Natural killer cell (primary cell): ENCODE data around the gene PPID. TPM values are rescaled to one million over a fixed set of nuclear protein-coding genes. Genes with fewer than 3 reads are reported as not detected.
"Not testable (repeated sequence)": the region's sequence is repeated elsewhere in the genome, so short reads cannot be mapped to it uniquely, and the experiment has no call there.

Experiments
- ATAC-seq, 3 donors: fragments of 150-1000 bp in 2 of 3; fragments of 200-7000 bp in 1 of 3; cut with Tn5 transposase; 1 replicate in 1 of 3; 2 replicates in 2 of 3; pipeline ENCODE4 v1.10.0; 2021; ENCODE audit warnings: mild to moderate bottlenecking in 2 of 3, moderate library complexity in 2 of 3
- DNase-seq, 2 donors: peaks; one replicate each; pipeline versions ENCODE4 v3.0.0 to v3.0.0-alpha.2; 2013 to 2021; ENCODE audit warnings: mixed read lengths in 1 of 2
- H3K27ac ChIP-seq: one replicate; pipeline ENCODE4 v1.5.1; 2013; ENCODE audit warnings: mild to moderate bottlenecking, low read length
- H3K27me3 ChIP-seq: one replicate; pipeline ENCODE4 v1.6.1; 2013; ENCODE audit warnings: low read length; ENCODE audit not compliant: control insufficient read depth, insufficient read depth
- H3K36me3 ChIP-seq: one replicate; pipeline ENCODE4 v1.6.1; 2013; ENCODE audit warnings: low read length; ENCODE audit not compliant: control insufficient read depth, insufficient read depth
- H3K4me1 ChIP-seq: one replicate; pipeline ENCODE4 v1.6.1; 2013; ENCODE audit warnings: low read length; ENCODE audit not compliant: control insufficient read depth, insufficient read depth
- H3K4me3 ChIP-seq: one replicate; pipeline ENCODE4 v1.5.1; 2013; ENCODE audit warnings: low read length
- H3K9me3 ChIP-seq: one replicate; pipeline ENCODE4 v1.6.1; 2013; ENCODE audit warnings: low read length; ENCODE audit not compliant: control insufficient read depth, insufficient read depth
- H3K27ac Mint-ChIP-seq, 2 donors: one replicate each; pipeline ENCODE4 v1.8.0; 2022; ENCODE audit warnings: mild to moderate bottlenecking in 2 of 2, mixed read lengths in 2 of 2, moderate library complexity in 1 of 2
- H3K27me3 Mint-ChIP-seq, 2 donors: one replicate each; pipeline ENCODE4 v1.8.0; 2022; ENCODE audit warnings: low read depth in 2 of 2, mixed read lengths in 2 of 2
- H3K36me3 Mint-ChIP-seq: one replicate; pipeline ENCODE4 v1.8.0; 2022; ENCODE audit warnings: mixed read lengths
- H3K4me1 Mint-ChIP-seq, 2 donors: one replicate each; pipeline ENCODE4 v1.8.0; 2022; ENCODE audit warnings: mixed read lengths in 2 of 2
- H3K4me3 Mint-ChIP-seq: one replicate; pipeline ENCODE4 v1.8.0; 2022; ENCODE audit warnings: mild to moderate bottlenecking, moderate library complexity, mixed read lengths
- H3K9me3 Mint-ChIP-seq, 2 donors: one replicate each; pipeline ENCODE4 v1.8.0; 2022; ENCODE audit warnings: mixed read lengths in 2 of 2
- CTCF ChIP-seq: fragments of 200-600 bp; IDR thresholded peaks from one replicate; pipeline ENCODE4 v1.8.0; 2022; ENCODE audit warnings: antibody characterized with exemption
- WGBS: methylation state at CpG from one replicate; pipeline ENCODE4 v1.1.7; 2013; ENCODE audit warnings: missing lambda C conversion rate; ENCODE audit not compliant: insufficient coverage; 5-methylcytosine and 5-hydroxymethylcytosine counted together
- intact Hi-C: fragments of 100-400 bp; cut with micrococcal nuclease; formaldehyde crosslinking; loops from one replicate; pipeline ENCODE4 v1.14.2; 2022
- total RNA-seq, 4 donors: library from RNA; stranded (reverse); fragments of 120-200 nt in 1 of 4; gene quantifications; one replicate each; pipeline versions ENCODE4 v1.2.3 to v1.2.4, GENCODE V29; 2013 to 2022

The PPID gene
- total RNA-seq, 3 donors from 2014 or later (not counting 1 experiment from before 2014, with no cell fraction given) = 21.5 to 30.7 (median 21.8) TPM

- H3K27me3 Mint-ChIP-seq = peaks cover 2 to 5% of the 10 kb centered on the region in 2 donors
- H3K4me3 Mint-ChIP-seq = no peak overlapping the region
- no peak overlapping the region for H3K27ac Mint-ChIP-seq
- H3K36me3 Mint-ChIP-seq = no peaks in the 10 kb centered on the region
- H3K4me1 Mint-ChIP-seq = peaks cover 23 to 29% of the 10 kb centered on the region in 2 donors
- no peak for TF ChIP-seq CTCF
- no peaks in the 10 kb centered on the region for H3K36me3 ChIP-seq
- WGBS = 79% methylated on average over 5 of the region's 6 CpGs
- no peak for ATAC-seq
- no peak overlapping the region for H3K27ac ChIP-seq
- no peak for DNase-seq
- peaks cover 8% of the 10 kb centered on the region for H3K4me1 ChIP-seq
- no peaks in the 10 kb centered on the region for H3K9me3 Mint-ChIP-seq
- H3K27me3 ChIP-seq = no peaks in the 10 kb centered on the region
- intact Hi-C loops = no loop called here
- no peak overlapping the region for H3K4me3 ChIP-seq
- H3K9me3 ChIP-seq = no peaks in the 10 kb centered on the region
Observed at GRCh38 chr4:158766434-158767044, 43.3 kb upstream of the PPID start.

- no peaks in the 10 kb centered on the region for H3K36me3 Mint-ChIP-seq
- H3K27me3 ChIP-seq = peaks cover 2% of the 10 kb centered on the region
- ATAC-seq = no peak
Observed at GRCh38 chr4:158763462-158763861, 40.3 kb upstream of the PPID start.

DNA sequence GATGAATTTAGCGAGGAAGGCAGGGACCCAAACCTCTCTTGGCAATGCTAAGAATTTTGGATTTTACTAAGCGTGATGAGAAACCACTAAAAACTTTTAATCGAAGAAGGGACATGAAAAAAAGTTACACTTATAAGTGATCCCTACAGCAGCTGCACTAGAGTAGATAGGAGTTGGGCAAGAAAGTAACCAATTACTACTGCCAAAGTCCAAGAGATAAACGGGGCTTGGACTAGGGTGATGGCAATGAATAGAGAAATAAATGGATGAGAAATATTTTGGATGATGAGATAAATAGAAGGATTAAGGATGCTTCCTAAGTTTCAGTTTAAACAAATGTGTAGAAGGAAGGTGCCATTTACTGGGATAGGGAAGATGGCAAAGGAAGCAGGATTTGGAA is 39.4 kb upstream of the PPID start:
- no peak for DNase-seq
- 92% methylated on average over 2 of the region's 4 CpGs for WGBS
- Histone ChIP-seq H3K36me3 (no peaks in the 10 kb centered on the region), H3K27ac (no peak overlapping the region), H3K4me1 (no peaks in the 10 kb centered on the region), H3K4me3 (no peak overlapping the region), H3K27me3 (peaks cover 2% of the 10 kb centered on the region), H3K9me3 (no peaks in the 10 kb centered on the region)
- Mint-ChIP-seq H3K27me3 (peaks cover 14 to 16% of the 10 kb centered on the region in 2 donors), H3K9me3 (no peaks in the 10 kb centered on the region), H3K4me3 (no peak overlapping the region), H3K27ac (no peak overlapping the region), H3K36me3 (no peaks in the 10 kb centered on the region), H3K4me1 (no peaks in the 10 kb centered on the region)
- TF ChIP-seq CTCF = no peak
- intact Hi-C loops = no loop called here
- ATAC-seq = no peak

More at GRCh38 chr4:158763462-158763861, 40.3 kb upstream of the PPID start:
- H3K27ac Mint-ChIP-seq = no peak overlapping the region
- peaks cover 0 to 6% of the 10 kb centered on the region in 2 donors for H3K4me1 Mint-ChIP-seq
- no peak overlapping the region for H3K27ac ChIP-seq
- H3K4me3 Mint-ChIP-seq = no peak overlapping the region
- no peaks in the 10 kb centered on the region for H3K9me3 ChIP-seq
- WGBS = 47% methylated on average over 2 of the region's 2 CpGs
- intact Hi-C loops = no loop called here
- DNase-seq = no peak
- peaks cover 11 to 16% of the 10 kb centered on the region in 2 donors for H3K27me3 Mint-ChIP-seq
- no peak overlapping the region for H3K4me3 ChIP-seq
- TF ChIP-seq CTCF = no peak
- peaks cover 5% of the 10 kb centered on the region for H3K4me1 ChIP-seq
- H3K9me3 Mint-ChIP-seq = no peaks in the 10 kb centered on the region
- H3K36me3 ChIP-seq = no peaks in the 10 kb centered on the region

- DNase-seq (no peak), ATAC-seq (no peak)
- Mint-ChIP-seq H3K4me3 (no peak overlapping the region), H3K27me3 (peaks cover 26 to 32% of the 10 kb centered on the region in 2 donors), H3K27ac (no peak overlapping the region), H3K36me3 (no peaks in the 10 kb centered on the region), H3K4me1 (no peaks in the 10 kb centered on the region), H3K9me3 (no peaks in the 10 kb centered on the region)
- Histone ChIP-seq H3K4me1 (no peaks in the 10 kb centered on the region), H3K4me3 (no peak overlapping the region), H3K9me3 (no peaks in the 10 kb centered on the region), H3K36me3 (no peaks in the 10 kb centered on the region), H3K27me3 (peaks cover 2% of the 10 kb centered on the region), H3K27ac (no peak overlapping the region)
- WGBS = 84% methylated on average over 3 of the region's 4 CpGs
- TF ChIP-seq CTCF = no peak
- intact Hi-C loops = no loop called here
Observed at GRCh38 chr4:158760866-158761265, 37.7 kb upstream of the PPID start.

DNA sequence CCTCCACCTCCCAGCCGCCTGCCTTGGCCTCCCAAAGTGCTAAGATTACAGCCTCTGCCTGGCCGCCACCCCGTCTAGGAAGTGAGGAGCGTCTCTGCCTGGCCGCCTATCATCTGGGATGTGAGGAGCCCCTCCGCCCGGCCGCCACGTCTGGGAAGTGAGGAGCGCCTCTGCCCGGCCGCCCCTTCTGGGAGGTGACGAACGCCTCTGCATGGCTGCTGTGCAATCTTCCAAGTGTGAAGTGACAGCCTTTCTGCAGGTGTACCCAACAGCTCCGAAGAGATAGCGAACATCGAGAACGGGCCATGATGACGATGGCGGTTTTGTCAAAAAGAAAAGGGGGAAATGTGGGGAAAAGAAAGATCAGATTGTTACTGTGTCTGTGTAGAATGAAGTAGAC is 36.3 kb upstream of the PPID start:
- H3K27me3 ChIP-seq, H3K27ac ChIP-seq, ATAC-seq, H3K4me3 ChIP-seq, H3K27ac Mint-ChIP-seq, DNase-seq, H3K9me3 ChIP-seq, H3K4me1 Mint-ChIP-seq, H3K9me3 Mint-ChIP-seq, intact Hi-C loops, H3K4me3 Mint-ChIP-seq, H3K4me1 ChIP-seq, H3K36me3 Mint-ChIP-seq, H3K36me3 ChIP-seq: not testable (repeated sequence)
- WGBS = 95% methylated on average over 19 of the region's 20 CpGs
- H3K27me3 Mint-ChIP-seq = peaks cover 28 to 33% of the 10 kb centered on the region in 2 donors
